MM.1S (cell line): Measurements from ENCODE around the gene BAIAP3.
"Not testable (repeated sequence)": the region's sequence is repeated elsewhere in the genome, so short reads cannot be mapped to it uniquely, and the experiment has no call there.

ENCODE experiments used
- CTCF ChIP-seq: fragments of 300-600 bp; sonication (generic); IDR thresholded peaks from 2 replicates; pipeline ENCODE4 v1.5.1; 2016; ENCODE audit warnings: antibody characterized with exemption, low read length, mixed read lengths
- EZH2 ChIP-seq: fragments of 300-600 bp; sonication (generic); optimal IDR thresholded peaks from 2 replicates; pipeline ENCODE3; 2017; ENCODE audit warnings: low read depth, mild to moderate bottlenecking, antibody characterized with exemption, low read length, mixed read lengths

GRCh38 chr16:1328136-1328535 is 5.3 kb upstream of the BAIAP3 start:
- not testable (repeated sequence) for TF ChIP-seq CTCF, EZH2
